DOHH2 (cell line): ENCODE results near the gene PPFIA4.

ENCODE experiments used
- CTCF ChIP-seq: fragments of 200-600 bp; sonication (generic); IDR thresholded peaks from one replicate; pipeline ENCODE4 v1.5.1; 2014; ENCODE audit warnings: antibody characterized with exemption, mild to moderate bottlenecking, low read depth, low read length; ENCODE audit not compliant: poor library complexity, severe bottlenecking
- EZH2phosphoT487 ChIP-seq: fragments of 200-600 bp; sonication (generic); IDR thresholded peaks from 2 replicates; pipeline ENCODE4 v1.6.1; 2017; ENCODE audit warnings: borderline replicate concordance, mild to moderate bottlenecking, antibody characterized with exemption, low read length, moderate library complexity, mixed read lengths

- TF ChIP-seq CTCF (no peak), EZH2phosphoT487 (no peak)
Observed at GRCh38 chr1:203126866-203127665, 100.8 kb downstream of the PPFIA4 start.
